HepG2 (cell line): ENCODE measurements around the gene NPDC1. TPM values are rescaled to one million over a fixed set of nuclear protein-coding genes. Genes with fewer than 3 reads are reported as not detected.

Source experiments
- ATAC-seq: fragments of 200-7000 bp; cut with Tn5 transposase; 3 replicates; pipeline ENCODE4 v1.9.1; 2020; ENCODE audit warnings: mild to moderate bottlenecking, moderate library complexity
- BruUV-seq: library from RNA; stranded (reverse); fragments of 400-500 nt; replicated peaks from 2 replicates; lab custom pipeline; 2021; lab: Mats Ljungman, UMichigan
- CTCF ChIA-PET: fragments of 300-600 bp; formaldehyde crosslinking; extraction: SDS; loops from one replicate; lab custom pipeline; 2021; ENCODE audit warnings: low total read pairs, inconsistent platforms, low intra/inter-chr PET ratio; lab: Yijun Ruan, JAX
- POLR2A ChIA-PET: fragments of 350-600 bp; sonication (Branson Sonifier 250); formaldehyde crosslinking; loops from one replicate; lab custom pipeline; 2020; ENCODE audit warnings: antibody characterized with exemption, inconsistent platforms; lab: Yijun Ruan, JAX
- DNase-seq: peaks from one replicate; pipeline ENCODE4 v3.0.0-alpha.2; 2015; ENCODE audit warnings: low spot score
- FAIRE-seq: peaks from 3 replicates; lab custom pipeline; 2011; peaks lifted over from hg19 to GRCh38; lab: Jason Lieb, UNC
- H2AFZ ChIP-seq: one replicate; pipeline ENCODE4 v1.6.1; 2011; ENCODE audit warnings: low read length, inconsistent platforms
- H3K27ac ChIP-seq: fragments of 300-600 bp; 3 replicates; pipeline ENCODE4 v1.8.0; 2011; ENCODE audit warnings: mixed run types, mild to moderate bottlenecking, mixed read lengths, low read length, inconsistent platforms; ENCODE audit not compliant: insufficient read depth; ENCODE audit errors: extremely low read length
- H3K27me3 ChIP-seq, 2 experiments: fragments of 200-600 bp in 1 of 2; 2 replicates in 1 of 2; 3 replicates in 1 of 2; pipeline versions ENCODE4 v1.6.0 to v1.8.0; 2011; ENCODE audit warnings: low read length in 2 of 2, mild to moderate bottlenecking in 2 of 2, moderate library complexity in 2 of 2, inconsistent platforms in 1 of 2; ENCODE audit not compliant: insufficient read depth in 2 of 2, control insufficient read depth in 1 of 2
- H3K36me3 ChIP-seq, 2 experiments: fragments of 200-600 bp in 1 of 2; replicated peaks in 1 of 2; 2 replicates in 1 of 2; 3 replicates in 1 of 2; pipeline versions ENCODE4 v1.5.1 to v1.8.0; 2011; ENCODE audit warnings: low read length in 2 of 2, inconsistent platforms in 1 of 2; ENCODE audit not compliant: insufficient read depth in 2 of 2, control insufficient read depth in 1 of 2
- H3K4me1 ChIP-seq: 2 replicates; pipeline ENCODE4 v1.5.1; 2012; ENCODE audit warnings: low read length, inconsistent platforms; ENCODE audit not compliant: insufficient read depth
- H3K4me2 ChIP-seq: 2 replicates; pipeline ENCODE4 v1.6.0; 2011; ENCODE audit warnings: low read depth, low read length, inconsistent platforms
- H3K4me3 ChIP-seq, 3 experiments: fragments of 200-600 bp in 1 of 3; sonication (generic), shearing (Covaris generic) in 1 of 3; replicated peaks in 1 of 3; 2 replicates each; pipeline ENCODE4 v1.5.1; 2011 to 2016; ENCODE audit warnings: low read length in 3 of 3, inconsistent platforms in 2 of 3, low read depth in 2 of 3, mild to moderate bottlenecking in 2 of 3, control low read depth in 1 of 3, mixed read lengths in 1 of 3; ENCODE audit not compliant: insufficient read depth in 1 of 3
- H3K79me2 ChIP-seq: one replicate; pipeline ENCODE4 v1.6.1; 2011; ENCODE audit warnings: low read length, inconsistent platforms; ENCODE audit not compliant: insufficient read depth
- H3K9ac ChIP-seq: 2 replicates; pipeline ENCODE4 v1.6.0; 2011; ENCODE audit warnings: mild to moderate bottlenecking, low read depth, low read length, inconsistent platforms; ENCODE audit not compliant: insufficient read depth
- H3K9me3 ChIP-seq: 2 replicates; pipeline ENCODE4 v1.5.1; 2012; ENCODE audit warnings: mild to moderate bottlenecking, low read length
- H4K20me1 ChIP-seq: 2 replicates; pipeline ENCODE4 v1.6.0; 2011; ENCODE audit warnings: inconsistent platforms, mild to moderate bottlenecking, low read length, moderate library complexity; ENCODE audit not compliant: insufficient read depth
- ELF3 ChIP-seq: IDR thresholded peaks from 2 replicates; pipeline ENCODE4 v1.6.1; 2016; ENCODE audit warnings: missing genetic modification reagents, missing compliant biosample characterization
- GZF1 ChIP-seq: sonication (generic); formaldehyde crosslinking; IDR thresholded peaks from 2 replicates; pipeline ENCODE4 v1.5.1; 2020; ENCODE audit warnings: mild to moderate bottlenecking, missing genetic modification reagents
- HOXD1 ChIP-seq: sonication (generic); formaldehyde crosslinking; IDR thresholded peaks from 2 replicates; pipeline ENCODE4 v1.5.0; 2020; ENCODE audit warnings: missing genetic modification reagents
- ISL2 ChIP-seq: sonication (generic); formaldehyde crosslinking; IDR thresholded peaks from 2 replicates; pipeline ENCODE4 v1.5.0; 2020; ENCODE audit warnings: missing genetic modification reagents
- MYPOP ChIP-seq: sonication (generic); formaldehyde crosslinking; IDR thresholded peaks from 2 replicates; pipeline ENCODE4 v1.8.1; 2023; ENCODE audit warnings: mild to moderate bottlenecking, moderate library complexity, missing genetic modification reagents
- NR3C1 ChIP-seq: sonication (generic); formaldehyde crosslinking; IDR thresholded peaks from 2 replicates; pipeline ENCODE4 v1.4.0; 2020; ENCODE audit warnings: missing genetic modification reagents
- SNAI1 ChIP-seq: sonication (generic); formaldehyde crosslinking; IDR thresholded peaks from 2 replicates; pipeline ENCODE4 v1.5.0; 2020; ENCODE audit warnings: mild to moderate bottlenecking, missing genetic modification reagents, borderline replicate concordance
- TEAD3 ChIP-seq: optimal IDR thresholded peaks from 2 replicates; pipeline ENCODE3; 2016; ENCODE audit warnings: borderline replicate concordance
- ZBTB3 ChIP-seq: sonication (generic); formaldehyde crosslinking; IDR thresholded peaks from 2 replicates; pipeline ENCODE4 v1.4.0; 2020; ENCODE audit warnings: low read depth, mild to moderate bottlenecking, moderate library complexity, missing genetic modification reagents, borderline replicate concordance
- ZBTB34 ChIP-seq: sonication (generic); formaldehyde crosslinking; IDR thresholded peaks from 2 replicates; pipeline ENCODE4 v1.8.0; 2022; ENCODE audit warnings: mild to moderate bottlenecking, missing genetic modification reagents
- ZFP1 ChIP-seq: IDR thresholded peaks from 2 replicates; pipeline ENCODE4 v1.6.1; 2016
- ZNF430 ChIP-seq: sonication (generic); formaldehyde crosslinking; IDR thresholded peaks from 2 replicates; pipeline ENCODE4 v1.9.0; 2021; ENCODE audit warnings: mild to moderate bottlenecking, missing genetic modification reagents
- ZNF503 ChIP-seq: sonication (generic); formaldehyde crosslinking; IDR thresholded peaks from 2 replicates; pipeline ENCODE4 v1.4.0; 2020; ENCODE audit warnings: missing genetic modification reagents
- ZNF816 ChIP-seq: sonication (generic); formaldehyde crosslinking; IDR thresholded peaks from 2 replicates; pipeline ENCODE4 v1.8.0; 2022; ENCODE audit warnings: missing genetic modification reagents, mild to moderate bottlenecking, borderline replicate concordance
- WGBS: methylation state at CpG from one replicate; pipeline ENCODE4 v1.1.6; 2017; ENCODE audit warnings: low lambda C conversion rate; 5-methylcytosine and 5-hydroxymethylcytosine counted together
- in situ Hi-C: cut with HindIII; loops from 2 replicates; pipeline ENCODE4 v1.10.0; 2017; ENCODE audit warnings: low pct_unique_long_range_greater_than_20kb; ENCODE audit not compliant: extremely low pct_ligation_motif_present
- intact Hi-C: fragments of 100-400 bp; cut with micrococcal nuclease; formaldehyde crosslinking; loops from one replicate; pipeline ENCODE4 v1.10.0; 2022; ENCODE audit not compliant: unreplicated experiment
- polyA plus RNA-seq, 8 experiments: library from polyadenylated mRNA; depleted of rRNA in 3 of 8; stranded (reverse) in 7 of 8; unstranded in 1 of 8; fragments of >200 nt; fragmentation: Illumina TruSeq in 4 of 8; extraction: Trizol in 4 of 8; gene quantifications; 2 replicates each; pipeline versions ENCODE4 v1.2.1 to v1.2.3, GENCODE V29; 2011 to 2016; ENCODE audit warnings: low read depth in 4 of 8, missing spikeins in 1 of 8, mixed read lengths in 1 of 8; ENCODE audit not compliant: insufficient read depth in 1 of 8
- total RNA-seq, 5 experiments: library from RNA; depleted of rRNA; stranded (reverse); fragments of >200 nt; fragmentation: Illumina TruSeq; extraction: Trizol; gene quantifications; 2 replicates each; pipeline ENCODE4 v1.2.3, GENCODE V29; 2016; ENCODE audit warnings: low read depth in 1 of 5
- TF ChIP-seq, protein P1 (sequence below): sonication (generic); formaldehyde crosslinking; conservative IDR thresholded peaks from 2 replicates; pipeline ENCODE4 v1.4.0; 2020; ENCODE audit warnings: missing genetic modification reagents
- TF ChIP-seq, protein P2 (sequence below): sonication (generic); formaldehyde crosslinking; IDR thresholded peaks from 2 replicates; pipeline ENCODE4 v1.5.0; 2020; ENCODE audit warnings: missing genetic modification reagents, mild to moderate bottlenecking, borderline replicate concordance

Gene NPDC1
- total and polyA plus RNA-seq, 2 of the 13 experiments (the other 11 are each of a cell fraction or from before 2014, with no cell fraction given), result 0.84 to 5.4 TPM

GRCh38 chr9:137085920-137086530 lies 40.0 kb upstream of the NPDC1 start:
- ChIA-PET CTCF (interaction anchor here (1.1 kb wide), 1 partner anchor 18 kb away, joined by 5 read pairs; no protein-coding TSS in a partner anchor), POLR2A (interaction anchor here (0.7 to 6.4 kb wide), 27 partner anchors 10 to 358 kb away, joined by 3 to 105 read pairs (median 7); partner anchors contain the start of genes ENTPD2, NPDC1, RNF208 and SAPCD2)
- Histone ChIP-seq H2AFZ (no peak overlapping the region), H3K27ac (peak overlapping the region; percentile 83), H3K79me2 (peaks cover 6% of the 10 kb centered on the region), H3K9ac (peak overlapping the region; percentile 87), H3K27me3 (no peaks in the 10 kb centered on the region; a peak in 1 of 5 replicates), H3K4me1 (peaks cover 59% of the 10 kb centered on the region), H4K20me1 (no peaks in the 10 kb centered on the region), H3K4me2 (peak overlapping the region; percentile 98), H3K36me3 (peaks cover 4 to 13% of the 10 kb centered on the region in 2 experiments; a peak in 4 of 5 replicates), H3K9me3 (no peaks in the 10 kb centered on the region), H3K4me3 (peak overlapping the region; percentile 65 to 81 (median 79))
- ATAC-seq (peak; percentile 51), FAIRE-seq (no peak), DNase-seq (no peak)
- TSS peak; percentile 85 for BruUV-seq
- intact Hi-C loops, result no loop called here
- in situ Hi-C loops, result no loop called here
- 0% methylated on average over 12 of the region's 58 CpGs for WGBS
- TF ChIP-seq ZNF503 (CRISPR knock-in tag) (no peak), ZNF430 (peak; percentile 62; the same call in 1 of the 2 replicates), ZFP1 (no peak), HOXD1 (CRISPR knock-in tag) (no peak), ZNF816 (CRISPR knock-in tag) (no peak), ISL2 (CRISPR knock-in tag) (0 out of 2 replicates have a peak, but pooled peaks have one; percentile 2), MYPOP (CRISPR knock-in tag) (peak; percentile 8; the same call in 1 of the 2 replicates), NR3C1 (CRISPR knock-in tag) (no peak), GZF1 (CRISPR knock-in tag) (0 out of 2 replicates have a peak, but pooled peaks have one; percentile 37), SNAI1 (CRISPR knock-in tag) (peak; percentile 25; the same call in 1 of the 2 replicates), ELF3 (CRISPR knock-in tag) (0 out of 2 replicates have a peak, but pooled peaks have one; percentile 2), TEAD3 (CRISPR knock-in tag) (peak; percentile 20), ZBTB3 (CRISPR knock-in tag) (0 out of 2 replicates have a peak, but pooled peaks have one; percentile 53), ZBTB34 (0 out of 2 replicates have a peak, but pooled peaks have one; percentile 34)
- TF ChIP-seq, protein P1, sequence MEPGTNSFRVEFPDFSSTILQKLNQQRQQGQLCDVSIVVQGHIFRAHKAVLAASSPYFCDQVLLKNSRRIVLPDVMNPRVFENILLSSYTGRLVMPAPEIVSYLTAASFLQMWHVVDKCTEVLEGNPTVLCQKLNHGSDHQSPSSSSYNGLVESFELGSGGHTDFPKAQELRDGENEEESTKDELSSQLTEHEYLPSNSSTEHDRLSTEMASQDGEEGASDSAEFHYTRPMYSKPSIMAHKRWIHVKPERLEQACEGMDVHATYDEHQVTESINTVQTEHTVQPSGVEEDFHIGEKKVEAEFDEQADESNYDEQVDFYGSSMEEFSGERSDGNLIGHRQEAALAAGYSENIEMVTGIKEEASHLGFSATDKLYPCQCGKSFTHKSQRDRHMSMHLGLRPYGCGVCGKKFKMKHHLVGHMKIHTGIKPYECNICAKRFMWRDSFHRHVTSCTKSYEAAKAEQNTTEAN (CRISPR knock-in tag), result 0 out of 2 replicates have a peak, but pooled peaks have one; percentile 17
- TF ChIP-seq, protein P2, sequence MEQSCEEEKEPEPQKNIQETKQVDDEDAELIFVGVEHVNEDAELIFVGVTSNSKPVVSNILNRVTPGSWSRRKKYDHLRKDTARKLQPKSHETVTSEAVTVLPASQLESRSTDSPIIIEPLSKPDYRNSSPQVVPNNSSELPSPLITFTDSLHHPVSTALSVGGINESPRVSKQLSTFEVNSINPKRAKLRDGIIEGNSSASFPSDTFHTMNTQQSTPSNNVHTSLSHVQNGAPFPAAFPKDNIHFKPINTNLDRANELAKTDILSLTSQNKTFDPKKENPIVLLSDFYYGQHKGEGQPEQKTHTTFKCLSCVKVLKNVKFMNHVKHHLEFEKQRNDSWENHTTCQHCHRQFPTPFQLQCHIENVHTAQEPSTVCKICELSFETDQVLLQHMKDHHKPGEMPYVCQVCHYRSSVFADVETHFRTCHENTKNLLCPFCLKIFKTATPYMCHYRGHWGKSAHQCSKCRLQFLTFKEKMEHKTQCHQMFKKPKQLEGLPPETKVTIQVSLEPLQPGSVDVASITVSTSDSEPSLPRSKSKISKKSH, result peak; percentile 48; the same call in 1 of the 2 replicates
